PFSK-1 (cell line): ENCODE data around the gene CHTF18.

Experiments used
- POLR2AphosphoS5 ChIP-seq: IDR thresholded peaks from 2 replicates; pipeline ENCODE4 v1.6.1; 2012; ENCODE audit warnings: low read depth, mild to moderate bottlenecking, control low read depth, low read length, moderate library complexity
- REST ChIP-seq, 2 experiments: IDR thresholded peaks; 2 replicates each; pipeline versions ENCODE4 v1.6.1 to v1.8.0; 2011 to 2012; ENCODE audit warnings: low read depth in 2 of 2, low read length in 2 of 2, control low read depth in 1 of 2, inconsistent platforms in 1 of 2, mild to moderate bottlenecking in 1 of 2, moderate library complexity in 1 of 2; ENCODE audit not compliant: insufficient read depth in 1 of 2
- SIN3A ChIP-seq: IDR thresholded peaks from 2 replicates; pipeline ENCODE4 v1.6.1; 2012; ENCODE audit warnings: mild to moderate bottlenecking, low read length, moderate library complexity, borderline replicate concordance; ENCODE audit not compliant: insufficient read depth
- TAF1 ChIP-seq: IDR thresholded peaks from 2 replicates; pipeline ENCODE4 v1.6.1; 2012; ENCODE audit warnings: low read length, control low read depth, borderline replicate concordance; ENCODE audit not compliant: insufficient read depth

- TF ChIP-seq REST (IDR thresholded peaks at IDR 0.05; ENCODE audit: insufficient read depth in 1 of 2, low read depth in 2 of 2, low read length in 2 of 2) (no peak), POLR2AphosphoS5 (no peak), TAF1 (no peak), SIN3A (no peak)
Observed at GRCh38 chr16:847151-847550, 58.7 kb downstream of the CHTF18 start.
